GM19468 (cell line): ENCODE measurements around the gene SEMA3G.

ENCODE experiments used
- ATAC-seq: cut with Tn5 transposase; IDR thresholded peaks from one replicate; pipeline ENCODE4 v1.9.1; 2021; ENCODE audit warnings: mild to moderate bottlenecking, moderate library complexity, moderate number of reproducible peaks; ENCODE audit not compliant: unreplicated experiment; ENCODE audit errors: extremely low read depth

Gene SEMA3G

DNA sequence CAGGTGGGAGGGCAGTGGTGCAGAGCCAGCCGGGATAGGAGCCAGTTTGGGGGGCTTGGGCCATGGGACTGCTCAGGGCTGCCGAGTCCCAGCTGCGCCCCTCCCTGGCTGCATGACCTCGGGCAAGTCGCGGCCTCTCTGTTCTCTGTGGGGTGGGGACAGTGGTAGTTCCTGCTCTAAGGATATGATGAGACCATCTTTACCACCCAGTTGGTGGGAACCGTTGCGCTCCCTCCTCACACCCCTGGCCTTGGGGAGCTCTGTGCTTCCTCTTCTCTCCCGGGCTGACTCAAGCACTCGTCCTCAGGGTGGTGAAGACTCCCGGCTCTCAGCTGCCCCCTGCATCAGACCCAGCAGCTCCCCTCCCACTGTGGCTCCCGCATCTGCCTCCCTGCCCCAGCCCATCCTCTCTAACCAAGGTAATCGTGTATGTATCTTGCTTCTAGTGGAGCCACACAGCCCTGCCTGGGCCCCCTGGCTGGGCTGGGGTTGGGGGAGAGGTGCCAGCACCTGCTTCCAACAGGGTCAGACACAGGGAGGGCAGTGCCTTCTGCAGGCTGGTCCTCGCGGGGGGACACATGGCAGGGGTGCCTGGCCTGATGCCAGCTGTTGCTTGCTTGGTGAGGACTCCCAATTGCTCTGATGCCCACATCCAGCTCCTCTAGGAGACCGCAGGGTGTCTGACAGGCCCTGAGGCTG is 35.1 kb upstream of the SEMA3G start:
- no peak for ATAC-seq

- ATAC-seq = no peak
Measured at GRCh38 chr3:52479037-52479876, 34.4 kb upstream of the SEMA3G start.

- no peak for ATAC-seq
Measured at GRCh38 chr3:52477796-52478095, 32.8 kb upstream of the SEMA3G start.

GRCh38 chr3:52477076-52477795 is 32.3 kb upstream of the SEMA3G start:
- ATAC-seq = no peak

DNA sequence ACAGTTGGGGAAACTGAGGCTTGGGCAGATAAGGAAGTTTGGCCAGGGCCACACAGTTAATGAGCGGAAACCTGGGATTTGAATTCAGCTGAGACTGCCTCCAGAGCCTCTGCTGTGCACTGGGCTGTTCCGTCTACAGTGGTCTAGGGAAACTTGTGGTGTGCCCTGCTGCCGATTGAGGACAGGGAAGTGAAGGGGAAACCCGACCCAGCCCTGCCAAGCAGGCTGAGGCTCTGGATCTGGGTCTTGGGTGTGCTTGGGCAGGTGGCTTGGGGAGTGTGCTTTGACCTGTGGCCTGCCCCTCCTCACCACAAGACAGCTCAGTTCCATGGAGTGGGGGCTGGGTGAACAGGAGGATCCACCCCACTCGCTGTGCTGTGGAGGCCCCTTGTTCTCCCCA is 28.1 kb upstream of the SEMA3G start:
- ATAC-seq = no peak

- ATAC-seq = no peak
Measured at GRCh38 chr3:52472239-52473000, 27.5 kb upstream of the SEMA3G start.

- no peak for ATAC-seq
Measured at GRCh38 chr3:52471371-52472238, 26.7 kb upstream of the SEMA3G start.

- no peak for ATAC-seq
Measured at GRCh38 chr3:52470920-52471319, 26.0 kb upstream of the SEMA3G start.

- no peak for ATAC-seq
Measured at GRCh38 chr3:52469001-52469400, 24.1 kb upstream of the SEMA3G start.

- ATAC-seq = no peak
Measured at GRCh38 chr3:52468336-52468735, 23.4 kb upstream of the SEMA3G start.

DNA sequence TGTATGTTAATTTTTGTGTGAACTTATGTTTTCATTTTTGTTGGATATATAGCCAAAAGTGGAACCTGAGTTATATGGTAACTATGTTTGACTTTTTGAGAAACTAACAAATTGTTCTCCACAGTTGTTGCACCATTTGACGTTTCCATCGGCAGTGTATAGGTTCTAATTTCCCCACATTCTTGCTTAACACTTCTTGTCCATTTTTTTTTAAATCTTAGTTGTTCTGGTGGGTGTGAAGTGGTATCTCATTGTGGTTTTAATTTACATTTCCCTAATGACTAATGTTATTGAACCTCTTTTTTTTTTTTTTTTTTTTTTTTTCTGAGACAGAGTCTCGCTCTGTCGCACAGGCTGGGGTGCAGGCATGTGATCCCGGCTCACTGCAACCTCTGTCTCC is 18.5 kb upstream of the SEMA3G start:
- no peak for ATAC-seq

GRCh38 chr3:52461874-52462273 is 17.0 kb upstream of the SEMA3G start:
- ATAC-seq = no peak

DNA sequence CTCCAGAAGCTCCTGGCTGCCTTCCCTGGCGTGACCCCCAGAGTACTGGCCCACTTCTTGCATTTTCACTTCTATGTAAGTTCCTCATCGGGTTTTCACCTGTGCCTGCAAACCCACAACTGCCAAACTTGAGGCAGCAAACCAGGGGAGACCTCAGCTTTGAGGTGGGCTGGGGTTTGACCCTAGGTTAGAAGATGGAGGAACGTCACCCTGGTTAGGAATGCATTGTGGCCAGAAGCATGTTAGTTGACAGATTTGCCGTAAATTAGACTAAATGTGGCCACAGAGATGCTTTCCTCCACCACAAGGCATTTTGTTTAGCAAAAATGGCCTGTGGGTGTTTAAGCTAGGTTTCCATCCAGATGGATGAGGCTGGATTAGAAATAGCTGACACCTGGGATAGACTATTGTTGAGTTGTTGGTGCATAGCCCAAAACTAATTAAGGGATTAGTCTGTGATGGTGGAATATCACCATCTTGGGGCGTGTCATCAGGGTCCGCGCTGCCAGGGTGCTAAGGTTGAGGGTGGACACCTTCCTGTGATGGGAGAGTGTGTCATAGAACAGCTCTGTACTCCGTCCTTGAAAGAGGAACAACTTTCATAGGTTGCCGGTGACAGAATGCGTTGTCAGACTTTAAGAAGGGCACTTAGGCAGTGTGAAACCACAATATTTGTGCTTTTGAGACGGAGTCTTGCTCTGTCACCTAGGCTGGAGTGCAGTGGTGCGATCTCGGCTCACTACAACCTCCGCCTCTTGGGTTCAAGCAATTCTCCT is 14.1 kb upstream of the SEMA3G start:
- ATAC-seq = no peak

DNA sequence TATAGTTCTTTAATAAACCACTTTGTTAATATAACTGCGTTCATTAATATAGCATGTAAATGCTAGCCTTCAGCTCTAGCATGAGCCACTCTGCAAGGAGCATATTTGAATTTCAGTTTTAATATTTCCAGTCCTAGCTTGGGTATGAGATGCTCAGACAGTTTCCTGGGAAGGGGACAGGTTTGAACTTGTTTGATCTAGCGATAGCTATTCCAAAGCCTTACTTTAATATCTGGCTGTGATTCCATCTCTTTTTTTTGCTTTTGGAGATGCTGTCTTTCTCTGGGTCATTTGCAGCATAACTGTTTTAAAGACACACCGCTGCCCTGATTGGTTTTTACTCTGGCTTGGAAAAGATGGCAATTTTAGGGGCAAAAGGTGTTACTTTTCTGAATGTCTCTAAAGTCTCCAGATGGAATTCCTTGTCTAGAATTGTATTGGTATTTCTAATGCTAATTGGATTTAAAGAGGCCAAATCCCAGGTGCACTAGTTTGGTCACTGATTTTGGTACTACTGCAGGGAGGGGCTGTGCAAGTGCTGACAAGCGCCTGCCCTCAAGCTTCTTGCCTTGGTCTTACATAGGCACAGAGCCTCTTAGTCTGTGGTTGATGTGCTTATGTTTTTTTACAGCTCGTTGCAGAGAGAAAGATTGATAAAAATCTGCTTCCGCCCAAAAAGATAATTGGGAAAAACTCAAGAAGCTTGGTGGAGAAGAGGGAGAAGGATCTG is 13.3 kb upstream of the SEMA3G start:
- no peak for ATAC-seq

DNA sequence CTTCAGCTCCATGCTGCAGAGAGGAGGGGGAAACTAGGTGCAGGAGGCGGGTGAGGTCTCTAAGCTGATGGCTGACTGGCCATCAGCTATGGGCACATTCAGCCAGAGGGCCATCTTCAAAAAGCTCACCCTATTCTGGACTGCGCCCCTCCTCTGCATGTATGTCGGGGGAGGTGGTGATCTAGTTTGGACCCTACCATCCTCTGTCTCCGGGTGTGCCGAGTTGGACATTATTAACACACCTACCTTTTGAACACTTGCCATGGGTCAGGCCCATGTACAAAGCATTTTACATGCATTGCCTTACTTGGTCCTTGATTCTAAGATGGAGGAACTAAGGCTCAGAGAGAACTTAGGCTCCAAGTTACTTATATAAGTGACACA is 11.9 kb upstream of the SEMA3G start:
- ATAC-seq = no peak

DNA sequence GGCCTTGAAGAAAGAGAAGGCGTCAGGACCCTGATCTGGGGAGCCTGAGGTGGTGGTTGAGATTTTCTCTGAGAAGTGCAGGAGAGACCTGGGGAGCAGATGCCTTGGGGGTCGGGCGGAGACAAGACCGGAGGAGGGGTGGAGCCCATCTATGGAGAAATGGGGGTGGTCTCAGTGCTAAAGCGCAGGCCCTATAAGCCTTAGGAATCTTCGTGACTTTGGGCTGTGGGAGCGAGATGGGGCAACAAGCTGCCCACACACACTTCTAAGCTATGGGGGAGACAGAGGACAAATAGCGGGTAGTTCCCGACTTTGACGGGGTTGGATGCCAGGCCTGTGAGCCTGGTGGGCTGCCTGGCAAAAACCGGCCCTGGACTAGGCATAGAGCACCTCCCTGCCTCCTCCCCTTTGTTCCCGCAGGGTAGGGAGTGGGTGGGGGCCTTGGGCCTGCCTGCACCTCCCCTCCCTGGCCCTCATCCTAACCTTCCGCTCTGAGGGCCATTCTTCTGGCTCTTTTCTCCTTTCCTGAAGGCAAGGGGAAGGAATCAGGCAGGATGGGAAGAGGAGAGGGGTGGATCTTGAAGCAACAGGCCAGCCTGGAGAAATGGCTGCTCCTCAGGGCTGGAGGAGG is 11.4 kb upstream of the SEMA3G start:
- ATAC-seq = no peak

DNA sequence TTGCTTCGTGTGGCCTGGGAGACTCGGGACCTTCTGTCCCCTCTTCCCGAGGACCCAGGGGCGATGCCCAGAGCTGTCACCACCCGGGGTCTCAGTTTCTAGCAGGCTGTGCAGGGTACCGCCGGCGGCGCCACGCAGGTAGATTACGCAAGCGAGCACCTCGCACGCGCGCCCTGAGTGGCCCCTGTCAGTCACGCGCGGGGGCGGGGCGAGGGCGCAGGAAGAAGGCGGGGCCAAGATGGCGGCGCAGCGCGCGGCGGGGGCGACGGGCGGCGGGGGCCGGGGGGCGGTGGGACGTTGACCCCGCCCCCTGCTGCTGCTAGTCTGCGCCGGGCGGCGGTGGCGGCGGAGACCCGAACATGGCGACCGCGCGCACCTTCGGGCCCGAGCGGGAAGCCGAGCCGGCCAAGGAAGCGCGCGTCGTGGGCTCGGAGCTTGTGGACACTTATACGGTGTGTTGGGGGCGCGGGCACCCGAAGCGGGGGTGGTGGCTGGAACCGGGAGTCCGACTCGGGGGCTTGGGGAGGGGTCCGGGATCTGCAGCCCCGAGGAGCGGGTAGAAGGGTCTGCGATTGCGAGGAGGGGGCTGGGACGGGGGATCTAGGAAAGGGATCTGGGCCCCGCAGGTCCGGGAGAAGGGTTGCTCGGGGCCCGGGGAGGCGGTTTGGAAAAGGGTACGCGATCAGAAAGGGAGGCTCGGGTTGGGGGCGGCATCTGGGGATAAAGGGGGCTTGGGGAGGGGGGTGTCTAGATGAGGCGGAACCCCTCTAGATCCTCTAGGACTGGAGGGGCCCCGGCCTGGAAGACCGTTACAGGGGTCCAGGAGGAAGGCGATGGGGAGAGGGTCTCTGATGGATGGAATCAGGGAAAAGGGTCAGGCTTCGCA is 10.6 kb upstream of the SEMA3G start, which contains the start of gene NISCH:
Gene NISCH, plus strand, starts transcription at position 322 of the 886 bp plus-strand sequence. Its CDS starts 38 bp downstream, at position 360.
- ATAC-seq = peak; percentile 42
